Memory B cell (primary cell): Measurements from ENCODE around the gene MAPK10.

Experiments
- ATAC-seq: fragments of 150-1000 bp; cut with Tn5 transposase; 2 replicates; pipeline ENCODE4 v1.10.0; 2021; ENCODE audit warnings: low read depth, mild to moderate bottlenecking, moderate library complexity
- DNase-seq, 2 donors: peaks; one replicate each; pipeline ENCODE4 v3.0.0; 2022; ENCODE audit warnings: low spot score in 2 of 2
- H3K27ac Mint-ChIP-seq: one replicate; pipeline ENCODE4 v1.8.0; 2022; ENCODE audit warnings: mild to moderate bottlenecking, moderate library complexity, mixed read lengths
- H3K27me3 Mint-ChIP-seq: one replicate; pipeline ENCODE4 v1.8.0; 2022; ENCODE audit warnings: mixed read lengths
- H3K36me3 Mint-ChIP-seq: one replicate; pipeline ENCODE4 v1.8.0; 2022; ENCODE audit warnings: mild to moderate bottlenecking, mixed read lengths
- H3K4me1 Mint-ChIP-seq: one replicate; pipeline ENCODE4 v1.8.0; 2022; ENCODE audit warnings: mixed read lengths
- H3K4me3 Mint-ChIP-seq: one replicate; pipeline ENCODE4 v1.8.0; 2022; ENCODE audit warnings: mild to moderate bottlenecking, moderate library complexity, mixed read lengths
- H3K9me3 Mint-ChIP-seq: one replicate; pipeline ENCODE4 v1.8.0; 2022; ENCODE audit warnings: mixed read lengths

Gene MAPK10

GRCh38 chr4:86359944-86360478 is at the start of gene MAPK10:
Gene MAPK10, minus strand, starts transcription at chr4:86360053.
- Mint-ChIP-seq H3K36me3 (no peaks in the 10 kb centered on the region), H3K4me3 (peak within 1 kb of the TSS; percentile 83), H3K27me3 (no peaks in the 10 kb centered on the region), H3K4me1 (peaks cover 9% of the 10 kb centered on the region), H3K9me3 (no peaks in the 10 kb centered on the region), H3K27ac (peak within 1 kb of the TSS; percentile 87)
- ATAC-seq, result peak; percentile 97
- peak; percentile 56 to 84 for DNase-seq

- no peaks in the 10 kb centered on the region for H3K36me3 Mint-ChIP-seq
- peaks cover 3% of the 10 kb centered on the region for H3K9me3 Mint-ChIP-seq
- H3K27ac Mint-ChIP-seq, result no peak overlapping the region
- no peak overlapping the region for H3K4me3 Mint-ChIP-seq
- ATAC-seq (no peak), DNase-seq (no peak)
- peaks cover 5% of the 10 kb centered on the region for H3K27me3 Mint-ChIP-seq
- H3K4me1 Mint-ChIP-seq, result no peaks in the 10 kb centered on the region
Measured at GRCh38 chr4:86403575-86403974, 43.7 kb upstream of the MAPK10 start.

DNA sequence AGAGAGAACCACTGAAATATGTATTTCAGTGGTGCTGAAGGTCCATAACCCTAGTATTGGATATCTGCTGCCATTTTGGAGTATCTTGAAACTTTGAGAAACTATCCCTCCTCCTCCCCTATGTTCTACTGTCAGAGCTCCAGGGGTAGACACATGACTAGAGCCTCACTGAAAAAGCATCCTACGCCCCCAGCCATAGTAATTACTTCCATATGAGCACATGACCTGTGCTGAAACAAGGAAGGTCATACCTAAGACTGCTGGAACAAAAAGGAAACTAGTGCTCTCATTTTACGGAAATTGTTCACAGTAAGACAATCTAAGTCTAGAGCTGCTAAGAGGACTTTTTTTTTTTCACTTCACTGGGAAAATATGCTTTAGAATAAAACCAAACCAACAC is 42.0 kb upstream of the MAPK10 start:
- ATAC-seq (no peak), DNase-seq (no peak)
- Mint-ChIP-seq H3K27ac (no peak overlapping the region), H3K36me3 (no peaks in the 10 kb centered on the region), H3K4me1 (peaks cover 2% of the 10 kb centered on the region), H3K27me3 (peaks cover 5% of the 10 kb centered on the region), H3K9me3 (no peaks in the 10 kb centered on the region), H3K4me3 (no peak overlapping the region)

GRCh38 chr4:86400216-86400615 is 40.4 kb upstream of the MAPK10 start:
- Mint-ChIP-seq H3K4me1 (peaks cover 2% of the 10 kb centered on the region), H3K9me3 (no peaks in the 10 kb centered on the region), H3K4me3 (no peak overlapping the region), H3K27ac (no peak overlapping the region), H3K27me3 (peaks cover 5% of the 10 kb centered on the region), H3K36me3 (no peaks in the 10 kb centered on the region)
- no peak for DNase-seq
- no peak for ATAC-seq

GRCh38 chr4:86398187-86398586 is 38.3 kb upstream of the MAPK10 start:
- Mint-ChIP-seq H3K36me3 (no peaks in the 10 kb centered on the region), H3K9me3 (no peaks in the 10 kb centered on the region), H3K4me3 (no peak overlapping the region), H3K4me1 (peaks cover 2% of the 10 kb centered on the region), H3K27me3 (peaks cover 5% of the 10 kb centered on the region), H3K27ac (no peak overlapping the region)
- ATAC-seq (no peak), DNase-seq (no peak)

GRCh38 chr4:86393749-86394148 is 33.9 kb upstream of the MAPK10 start:
- Mint-ChIP-seq H3K9me3 (no peaks in the 10 kb centered on the region), H3K36me3 (no peaks in the 10 kb centered on the region), H3K27ac (no peak overlapping the region), H3K4me1 (peaks cover 2% of the 10 kb centered on the region), H3K4me3 (no peak overlapping the region), H3K27me3 (peaks cover 2% of the 10 kb centered on the region)
- no peak for DNase-seq
- ATAC-seq, result no peak

GRCh38 chr4:86389664-86390063 is 29.8 kb upstream of the MAPK10 start:
- peaks cover 3% of the 10 kb centered on the region for H3K27me3 Mint-ChIP-seq
- ATAC-seq (no peak), DNase-seq (no peak)
- H3K4me3 Mint-ChIP-seq, result no peak overlapping the region
- H3K9me3 Mint-ChIP-seq, result no peaks in the 10 kb centered on the region
- H3K27ac Mint-ChIP-seq, result no peak overlapping the region
- H3K4me1 Mint-ChIP-seq, result peaks cover 2% of the 10 kb centered on the region
- no peaks in the 10 kb centered on the region for H3K36me3 Mint-ChIP-seq

- ATAC-seq (no peak), DNase-seq (no peak)
- Mint-ChIP-seq H3K4me3 (no peak overlapping the region), H3K27ac (no peak overlapping the region), H3K9me3 (no peaks in the 10 kb centered on the region), H3K27me3 (peaks cover 7% of the 10 kb centered on the region), H3K36me3 (no peaks in the 10 kb centered on the region), H3K4me1 (peaks cover 2% of the 10 kb centered on the region)
Measured at GRCh38 chr4:86388252-86388651, 28.4 kb upstream of the MAPK10 start.

DNA sequence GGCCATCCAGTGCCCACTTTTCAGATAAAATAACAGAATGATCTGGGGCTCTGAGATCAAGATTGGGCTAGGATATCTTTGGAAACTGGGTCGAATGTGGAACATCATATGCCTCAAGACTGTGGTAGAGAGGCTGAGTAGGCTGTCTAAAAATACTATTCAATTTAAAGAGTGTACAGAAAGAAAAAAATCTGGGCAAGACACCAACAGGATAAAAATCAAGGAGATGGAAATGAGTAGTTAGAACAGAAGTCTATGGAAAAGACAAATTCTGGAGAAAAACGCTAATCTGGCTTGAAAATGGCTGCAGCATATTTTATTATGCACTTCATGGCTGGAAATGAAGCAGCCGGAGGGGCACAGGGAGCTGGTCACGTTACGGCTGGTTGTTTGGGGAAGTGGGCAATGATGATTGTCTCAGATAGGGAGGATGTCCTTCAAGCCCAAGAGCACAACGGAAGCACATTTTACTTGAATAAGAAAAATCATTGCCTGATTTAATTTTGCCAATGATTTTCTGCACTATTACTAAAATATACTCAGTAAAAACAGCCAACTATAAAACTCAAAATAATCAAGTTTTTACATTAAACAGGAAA is 27.1 kb upstream of the MAPK10 start:
- H3K4me1 Mint-ChIP-seq, result peaks cover 2% of the 10 kb centered on the region
- H3K27me3 Mint-ChIP-seq, result peaks cover 5% of the 10 kb centered on the region
- no peaks in the 10 kb centered on the region for H3K9me3 Mint-ChIP-seq
- DNase-seq, result no peak
- no peak for ATAC-seq
- H3K36me3 Mint-ChIP-seq, result no peaks in the 10 kb centered on the region
- H3K27ac Mint-ChIP-seq, result no peak overlapping the region
- H3K4me3 Mint-ChIP-seq, result no peak overlapping the region

- no peak overlapping the region for H3K4me3 Mint-ChIP-seq
- no peaks in the 10 kb centered on the region for H3K9me3 Mint-ChIP-seq
- peaks cover 2% of the 10 kb centered on the region for H3K4me1 Mint-ChIP-seq
- no peaks in the 10 kb centered on the region for H3K36me3 Mint-ChIP-seq
- peaks cover 5% of the 10 kb centered on the region for H3K27me3 Mint-ChIP-seq
- no peak overlapping the region for H3K27ac Mint-ChIP-seq
- DNase-seq (no peak), ATAC-seq (no peak)
Measured at GRCh38 chr4:86386201-86386600, 26.3 kb upstream of the MAPK10 start.

GRCh38 chr4:86381431-86381830 is 21.6 kb upstream of the MAPK10 start:
- peaks cover 4% of the 10 kb centered on the region for H3K27me3 Mint-ChIP-seq
- no peaks in the 10 kb centered on the region for H3K36me3 Mint-ChIP-seq
- peaks cover 2% of the 10 kb centered on the region for H3K9me3 Mint-ChIP-seq
- H3K4me1 Mint-ChIP-seq, result no peaks in the 10 kb centered on the region
- H3K27ac Mint-ChIP-seq, result peak overlapping the region; percentile 36
- H3K4me3 Mint-ChIP-seq, result no peak overlapping the region
- ATAC-seq (no peak), DNase-seq (no peak)

DNA sequence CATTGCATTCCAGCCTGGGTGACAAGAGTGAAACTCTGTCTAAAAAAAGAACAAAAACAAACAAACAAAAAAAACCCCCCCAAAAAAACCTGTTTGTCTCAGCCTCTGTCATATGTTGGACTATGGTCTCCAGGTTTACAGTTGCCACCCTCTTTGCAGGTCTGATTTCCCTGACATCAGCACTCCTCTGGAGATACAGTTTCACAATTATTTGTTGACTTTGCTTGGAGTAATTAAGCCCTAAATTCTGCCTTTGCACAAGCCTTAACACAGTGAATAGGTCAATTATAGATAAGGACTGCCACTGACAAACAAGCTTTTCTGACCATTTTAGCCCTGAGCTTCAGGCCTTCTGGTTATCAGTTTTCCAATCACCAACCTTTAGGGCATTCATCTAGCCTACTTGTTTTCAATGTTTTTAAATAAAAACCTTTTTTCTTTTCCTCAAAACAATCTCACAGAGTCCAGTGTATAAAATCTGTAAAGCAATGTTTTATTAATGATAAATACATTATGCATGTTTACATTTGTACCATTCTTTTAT is 20.4 kb upstream of the MAPK10 start:
- no peak overlapping the region for H3K4me3 Mint-ChIP-seq
- H3K27me3 Mint-ChIP-seq, result peaks cover 4% of the 10 kb centered on the region
- no peak for ATAC-seq
- H3K9me3 Mint-ChIP-seq, result peaks cover 2% of the 10 kb centered on the region
- no peaks in the 10 kb centered on the region for H3K36me3 Mint-ChIP-seq
- H3K27ac Mint-ChIP-seq, result no peak overlapping the region
- DNase-seq, result no peak
- H3K4me1 Mint-ChIP-seq, result no peaks in the 10 kb centered on the region

- Mint-ChIP-seq H3K4me3 (no peak overlapping the region), H3K9me3 (peaks cover 7% of the 10 kb centered on the region), H3K27me3 (peaks cover 2% of the 10 kb centered on the region), H3K27ac (no peak overlapping the region), H3K4me1 (no peaks in the 10 kb centered on the region), H3K36me3 (peaks cover 1% of the 10 kb centered on the region)
- DNase-seq, result no peak
- no peak for ATAC-seq
Measured at GRCh38 chr4:86376850-86377249, 17.0 kb upstream of the MAPK10 start.

- ATAC-seq, result no peak
- Mint-ChIP-seq H3K9me3 (peaks cover 6% of the 10 kb centered on the region), H3K36me3 (peaks cover 2% of the 10 kb centered on the region), H3K27ac (no peak overlapping the region), H3K4me1 (no peaks in the 10 kb centered on the region), H3K4me3 (no peak overlapping the region), H3K27me3 (peaks cover 9% of the 10 kb centered on the region)
- DNase-seq, result no peak
Measured at GRCh38 chr4:86368433-86368832, 8.6 kb upstream of the MAPK10 start.

- no peaks in the 10 kb centered on the region for H3K4me1 Mint-ChIP-seq
- ATAC-seq, result no peak
- peaks cover 9% of the 10 kb centered on the region for H3K27me3 Mint-ChIP-seq
- H3K4me3 Mint-ChIP-seq, result no peak overlapping the region
- H3K36me3 Mint-ChIP-seq, result peaks cover 2% of the 10 kb centered on the region
- H3K9me3 Mint-ChIP-seq, result peaks cover 5% of the 10 kb centered on the region
- H3K27ac Mint-ChIP-seq, result no peak overlapping the region
- DNase-seq, result no peak
Measured at GRCh38 chr4:86367577-86367976, 7.7 kb upstream of the MAPK10 start.
